Measurements from ENCODE around the gene UCK2. TPM values are rescaled to one million over a fixed set of nuclear protein-coding genes. Genes with fewer than 3 reads are reported as not detected.

Gene UCK2
- total and polyA plus RNA-seq, 2 donors (not counting 3 experiments of a cell fraction or from before 2014, with no cell fraction given) = 62.3 to 74.7 TPM

DNA sequence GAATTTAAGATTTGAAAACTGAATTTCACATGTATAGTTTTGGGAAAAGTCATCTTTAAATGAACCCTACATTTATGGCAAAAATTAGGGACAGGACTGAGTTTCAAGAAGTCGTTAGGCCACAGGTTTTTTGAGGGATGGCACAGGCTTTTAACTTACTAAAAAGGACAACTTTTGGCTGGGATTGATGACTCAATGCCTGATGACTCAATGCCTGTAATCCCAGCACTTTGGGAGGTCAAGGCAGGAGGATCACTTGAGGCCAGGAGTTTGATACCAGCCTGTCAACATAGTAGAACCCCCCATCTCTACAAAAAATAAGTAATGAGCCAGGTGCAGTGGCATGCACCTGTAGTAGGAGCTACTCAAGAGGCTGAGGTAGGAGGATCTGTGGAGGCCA, 15.9 kb downstream of the UCK2 start:
- no peak overlapping the region for H3K27ac ChIP-seq (ENCODE audit: insufficient read depth, low read depth, low read length)
- ChIA-PET CTCF (interaction anchor here (1.1 to 1.9 kb wide), 2 partner anchors 14 to 60 kb away, joined by 3 to 5 read pairs; no protein-coding TSS in a partner anchor), POLR2A (no interaction called here)
- BruUV-seq (replicated peaks) = no TSS peak
- DNase-seq (ENCODE audit: low read depth, low spot score) = no peak
- dilution Hi-C loops (cut with MboI; ENCODE audit: extremely low pct_ligation_motif_present, low sequenced_read_pairs) (no loop called here), intact Hi-C loops (cut with micrococcal nuclease) (no loop called here)
- peaks cover 100% of the 10 kb centered on the region for H3K79me2 ChIP-seq (ENCODE audit: control insufficient read depth, insufficient read depth, low read length)
- no peak overlapping the region for H3K4me2 ChIP-seq (ENCODE audit: insufficient read depth, low read length)
- no peak for FAIRE-seq
- H3K9ac ChIP-seq (replicated peaks; ENCODE audit: extremely low read depth, insufficient read depth, low read length) = no peak overlapping the region
- H3K9me3 ChIP-seq (replicated peaks; ENCODE audit: control insufficient read depth, insufficient read depth, low read length) = no peaks in the 10 kb centered on the region
- no peaks in the 10 kb centered on the region for H3K36me3 ChIP-seq (ENCODE audit: control insufficient read depth in 2 of 2, extremely low read depth in 1 of 2, insufficient read depth in 2 of 2, low read length in 2 of 2)
- peaks cover 6% of the 10 kb centered on the region for H4K20me1 ChIP-seq (replicated peaks; ENCODE audit: control insufficient read depth, extremely low read depth, insufficient read depth, low read length)
- no peaks in the 10 kb centered on the region for H3K27me3 ChIP-seq (ENCODE audit: control insufficient read depth in 2 of 2, insufficient read depth in 2 of 2, low read length in 2 of 2)
- TF ChIP-seq FOS (IDR thresholded peaks at IDR 0.05; ENCODE audit: borderline replicate concordance, insufficient read depth, low read length) = peak; percentile 70
- TF ChIP-seq MYC (IDR thresholded peaks at IDR 0.05; ENCODE audit: low read depth, low read length) = no peak
- no peak overlapping the region for H3K4me3 ChIP-seq (replicated peaks in 1 of 3; ENCODE audit: insufficient read depth in 1 of 3, low read depth in 1 of 3, low read length in 3 of 3)
- no peak overlapping the region for H2AFZ ChIP-seq (ENCODE audit: low read depth, low read length)
- no peaks in the 10 kb centered on the region for H3K9me1 ChIP-seq (replicated peaks; ENCODE audit: control insufficient read depth, extremely low read depth, insufficient read depth, low read length)
- H3K4me1 ChIP-seq (ENCODE audit: control insufficient read depth, extremely low read depth, insufficient read depth, low read length) = peaks cover 30% of the 10 kb centered on the region

DNA sequence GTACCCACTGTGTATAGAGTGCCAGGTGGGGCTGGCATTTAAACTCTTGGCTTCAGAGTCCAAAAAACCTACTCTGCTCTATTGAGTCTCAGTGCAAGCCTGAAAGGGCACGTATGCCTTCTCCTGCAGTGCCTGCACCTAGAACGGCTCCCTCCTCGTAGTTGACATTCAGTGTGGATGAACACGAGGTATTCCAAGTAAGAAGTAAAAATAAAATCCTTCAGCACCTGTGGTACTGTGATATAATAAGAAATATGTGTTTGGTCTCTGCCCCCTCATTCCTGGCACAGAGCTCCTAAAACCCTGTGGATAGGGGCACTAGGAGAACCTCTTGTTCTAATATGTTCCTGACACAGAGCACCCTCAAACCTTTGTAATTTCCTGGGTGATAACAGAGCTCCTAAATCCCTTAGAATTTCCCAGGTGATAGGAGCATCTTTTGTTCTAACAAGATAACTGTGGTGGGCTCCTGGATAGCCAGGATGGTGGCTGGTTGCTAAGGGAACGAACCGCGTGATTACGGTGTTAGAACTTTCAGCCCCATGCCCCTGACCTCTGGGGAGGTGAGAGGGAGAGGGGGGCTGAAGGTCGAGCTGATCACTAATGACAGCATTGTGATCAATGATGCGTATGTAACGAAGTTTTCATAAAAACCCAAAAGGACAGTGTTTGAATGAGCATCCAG, 16.8 kb downstream of the UCK2 start:
- dilution Hi-C loops (cut with MboI; ENCODE audit: extremely low pct_ligation_motif_present, low sequenced_read_pairs) (no loop called here), intact Hi-C loops (cut with micrococcal nuclease) (no loop called here)
- Histone ChIP-seq H3K9me3 (replicated peaks; ENCODE audit: control insufficient read depth, insufficient read depth, low read length) (no peaks in the 10 kb centered on the region), H4K20me1 (replicated peaks; ENCODE audit: control insufficient read depth, extremely low read depth, insufficient read depth, low read length) (peaks cover 6% of the 10 kb centered on the region), H3K4me3 (replicated peaks in 1 of 3; ENCODE audit: insufficient read depth in 1 of 3, low read depth in 1 of 3, low read length in 3 of 3) (no peak overlapping the region), H3K9ac (replicated peaks; ENCODE audit: extremely low read depth, insufficient read depth, low read length) (no peak overlapping the region), H3K27me3 (ENCODE audit: control insufficient read depth in 2 of 2, insufficient read depth in 2 of 2, low read length in 2 of 2) (no peaks in the 10 kb centered on the region), H2AFZ (ENCODE audit: low read depth, low read length) (no peak overlapping the region), H3K4me1 (ENCODE audit: control insufficient read depth, extremely low read depth, insufficient read depth, low read length) (peaks cover 23% of the 10 kb centered on the region), H3K27ac (ENCODE audit: insufficient read depth, low read depth, low read length) (no peak overlapping the region), H3K36me3 (ENCODE audit: control insufficient read depth in 2 of 2, extremely low read depth in 1 of 2, insufficient read depth in 2 of 2, low read length in 2 of 2) (no peaks in the 10 kb centered on the region), H3K4me2 (ENCODE audit: insufficient read depth, low read length) (no peak overlapping the region), H3K79me2 (ENCODE audit: control insufficient read depth, insufficient read depth, low read length) (peaks cover 100% of the 10 kb centered on the region), H3K9me1 (replicated peaks; ENCODE audit: control insufficient read depth, extremely low read depth, insufficient read depth, low read length) (no peaks in the 10 kb centered on the region)
- FAIRE-seq = no peak
- ChIA-PET POLR2A (no interaction called here), CTCF (interaction anchor here (1.6 to 1.9 kb wide), 2 partner anchors 11 to 15 kb away, joined by 4 to 5 read pairs; no protein-coding TSS in a partner anchor)
- no TSS peak for BruUV-seq (replicated peaks)
- DNase-seq (ENCODE audit: low read depth, low spot score) = no peak
- TF ChIP-seq POLR2A (IDR thresholded peaks at IDR 0.05; ENCODE audit: low read depth, low read length) (no peak), JUN (IDR thresholded peaks at IDR 0.05; ENCODE audit: borderline replicate concordance, insufficient read depth, insufficient read length, low read depth) (no peak), GATA2 (IDR thresholded peaks at IDR 0.05; ENCODE audit: insufficient read depth, insufficient read length, low read depth, low read length) (no peak), POLR2AphosphoS5 (IDR thresholded peaks at IDR 0.05; ENCODE audit: insufficient read depth, low read depth, low read length) (no peak), MYC (IDR thresholded peaks at IDR 0.05; ENCODE audit: low read depth, low read length) (no peak)
